Astrocyte of the spinal cord (primary cell): Measurements from ENCODE around the gene ACAD8.

ENCODE experiments used
- DNase-seq: peaks from one replicate; pipeline ENCODE4 v3.0.0; 2011; ENCODE audit warnings: low read depth, low spot score
- H3K4me3 ChIP-seq: 2 replicates; pipeline ENCODE4 v1.5.1; 2011; ENCODE audit warnings: low read depth, mild to moderate bottlenecking, low read length, moderate library complexity
- in situ Hi-C: cut with HindIII; loops from 2 replicates; pipeline ENCODE4 v1.10.0; 2017; ENCODE audit warnings: low sequenced_read_pairs
- TF ChIP-seq, protein P1 (sequence below): IDR thresholded peaks from 2 replicates; pipeline ENCODE4 v1.5.1; 2012; ENCODE audit warnings: low read depth, mild to moderate bottlenecking, low read length, inconsistent platforms

The ACAD8 gene

DNA sequence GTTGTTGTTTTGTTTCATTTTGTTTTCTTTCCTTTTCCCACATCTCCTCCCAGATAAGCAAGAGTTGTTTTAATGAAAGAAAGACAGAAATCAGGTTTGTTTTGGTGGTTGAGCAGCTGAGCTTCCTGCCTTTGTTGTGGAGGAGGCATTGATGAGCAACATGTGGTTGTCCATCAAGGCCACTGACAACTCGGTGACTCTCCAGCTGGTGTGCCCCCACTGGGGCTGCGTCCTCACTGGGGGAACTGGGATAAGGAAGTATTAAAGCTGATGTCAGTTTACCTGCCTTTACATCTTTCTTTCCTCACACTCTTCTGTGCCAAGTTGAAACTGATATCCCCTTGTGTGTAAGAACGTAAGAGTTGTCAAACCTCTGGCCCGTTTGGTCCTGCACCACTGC lies 23.0 kb upstream of the ACAD8 start:
- TF ChIP-seq, protein P1, sequence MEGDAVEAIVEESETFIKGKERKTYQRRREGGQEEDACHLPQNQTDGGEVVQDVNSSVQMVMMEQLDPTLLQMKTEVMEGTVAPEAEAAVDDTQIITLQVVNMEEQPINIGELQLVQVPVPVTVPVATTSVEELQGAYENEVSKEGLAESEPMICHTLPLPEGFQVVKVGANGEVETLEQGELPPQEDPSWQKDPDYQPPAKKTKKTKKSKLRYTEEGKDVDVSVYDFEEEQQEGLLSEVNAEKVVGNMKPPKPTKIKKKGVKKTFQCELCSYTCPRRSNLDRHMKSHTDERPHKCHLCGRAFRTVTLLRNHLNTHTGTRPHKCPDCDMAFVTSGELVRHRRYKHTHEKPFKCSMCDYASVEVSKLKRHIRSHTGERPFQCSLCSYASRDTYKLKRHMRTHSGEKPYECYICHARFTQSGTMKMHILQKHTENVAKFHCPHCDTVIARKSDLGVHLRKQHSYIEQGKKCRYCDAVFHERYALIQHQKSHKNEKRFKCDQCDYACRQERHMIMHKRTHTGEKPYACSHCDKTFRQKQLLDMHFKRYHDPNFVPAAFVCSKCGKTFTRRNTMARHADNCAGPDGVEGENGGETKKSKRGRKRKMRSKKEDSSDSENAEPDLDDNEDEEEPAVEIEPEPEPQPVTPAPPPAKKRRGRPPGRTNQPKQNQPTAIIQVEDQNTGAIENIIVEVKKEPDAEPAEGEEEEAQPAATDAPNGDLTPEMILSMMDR: no peak
- DNase-seq: no peak
- in situ Hi-C loops: no loop called here
- H3K4me3 ChIP-seq: no peak overlapping the region

DNA sequence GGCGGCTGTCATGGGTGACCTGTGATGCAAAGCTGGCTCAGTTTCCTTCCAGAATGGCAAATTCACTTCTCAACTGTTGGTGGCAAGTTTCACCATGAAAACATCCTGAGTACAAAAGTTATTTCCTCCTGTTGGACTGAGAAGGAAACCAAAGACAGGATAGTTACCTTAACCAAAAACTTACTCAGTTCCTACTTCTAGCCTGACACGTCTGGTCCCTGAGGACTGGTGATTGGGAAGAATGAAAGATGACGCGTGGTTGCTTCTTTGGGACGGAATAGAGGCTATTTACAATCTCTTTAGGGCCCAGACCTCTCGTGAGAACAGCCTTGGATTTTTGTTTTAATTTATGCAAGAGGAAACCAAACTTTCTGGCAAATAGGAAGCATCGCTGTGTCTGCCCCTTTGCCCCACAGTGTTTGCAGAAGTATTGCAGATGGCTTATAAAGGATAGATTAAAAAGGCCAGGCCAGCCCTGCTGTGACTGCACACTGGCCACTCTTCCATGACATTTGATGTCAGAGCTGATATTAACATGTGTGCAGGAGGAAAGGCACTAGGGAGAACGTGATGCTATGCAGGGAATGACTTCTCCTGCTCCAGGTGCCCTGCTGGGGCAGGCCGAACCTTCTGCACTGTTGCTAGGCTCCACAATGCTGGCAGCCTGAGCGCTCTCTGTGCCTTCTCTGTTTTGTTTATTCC lies 21.3 kb upstream of the ACAD8 start:
- DNase-seq: no peak
- TF ChIP-seq, protein P1: no peak
- no peak overlapping the region for H3K4me3 ChIP-seq
- in situ Hi-C loops: no loop called here

DNA sequence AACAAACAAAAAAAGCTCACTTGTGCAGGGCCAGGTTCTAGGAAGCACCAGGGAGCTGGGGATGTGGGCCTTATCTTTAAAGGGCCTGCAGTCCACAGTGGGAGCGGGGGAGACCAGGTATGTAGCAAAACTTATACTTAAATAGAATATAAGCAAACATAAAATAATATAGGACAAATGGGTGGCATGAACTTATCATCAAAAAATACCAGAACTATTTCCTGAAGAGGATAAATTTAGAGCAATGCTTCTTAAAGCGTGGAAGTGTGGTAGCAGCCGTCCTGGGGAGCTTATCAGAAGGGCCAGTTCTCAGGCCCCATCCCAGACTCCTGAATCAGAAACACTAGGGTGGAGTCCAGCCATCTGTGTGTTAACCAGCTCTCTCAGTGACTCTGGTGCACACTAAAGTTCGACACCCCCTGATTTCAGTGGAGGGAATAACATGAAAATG lies 19.6 kb upstream of the ACAD8 start:
- H3K4me3 ChIP-seq: no peak overlapping the region
- TF ChIP-seq, protein P1: no peak
- in situ Hi-C loops: no loop called here
- DNase-seq: no peak

DNA sequence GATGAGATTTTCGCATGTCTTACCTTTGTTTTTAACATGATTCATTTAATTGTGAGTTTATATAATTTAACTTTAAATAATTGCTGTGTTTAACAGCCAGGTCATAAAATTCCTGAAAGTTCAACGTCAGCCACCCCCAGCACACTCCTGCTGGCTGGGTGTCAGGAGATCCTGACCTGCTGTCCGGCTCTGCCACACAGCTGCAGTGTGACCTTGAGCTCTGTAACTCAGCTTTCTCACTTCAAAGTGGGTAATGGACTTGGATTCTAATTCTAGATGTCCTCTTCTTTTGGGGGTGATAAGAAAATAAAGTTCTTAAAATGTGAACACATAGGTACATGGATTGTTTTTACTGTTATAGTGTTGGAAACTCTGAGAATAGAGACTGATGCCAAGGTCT lies 18.0 kb upstream of the ACAD8 start:
- H3K4me3 ChIP-seq: no peak overlapping the region
- no peak for DNase-seq
- in situ Hi-C loops: no loop called here
- TF ChIP-seq, protein P1: no peak

DNA sequence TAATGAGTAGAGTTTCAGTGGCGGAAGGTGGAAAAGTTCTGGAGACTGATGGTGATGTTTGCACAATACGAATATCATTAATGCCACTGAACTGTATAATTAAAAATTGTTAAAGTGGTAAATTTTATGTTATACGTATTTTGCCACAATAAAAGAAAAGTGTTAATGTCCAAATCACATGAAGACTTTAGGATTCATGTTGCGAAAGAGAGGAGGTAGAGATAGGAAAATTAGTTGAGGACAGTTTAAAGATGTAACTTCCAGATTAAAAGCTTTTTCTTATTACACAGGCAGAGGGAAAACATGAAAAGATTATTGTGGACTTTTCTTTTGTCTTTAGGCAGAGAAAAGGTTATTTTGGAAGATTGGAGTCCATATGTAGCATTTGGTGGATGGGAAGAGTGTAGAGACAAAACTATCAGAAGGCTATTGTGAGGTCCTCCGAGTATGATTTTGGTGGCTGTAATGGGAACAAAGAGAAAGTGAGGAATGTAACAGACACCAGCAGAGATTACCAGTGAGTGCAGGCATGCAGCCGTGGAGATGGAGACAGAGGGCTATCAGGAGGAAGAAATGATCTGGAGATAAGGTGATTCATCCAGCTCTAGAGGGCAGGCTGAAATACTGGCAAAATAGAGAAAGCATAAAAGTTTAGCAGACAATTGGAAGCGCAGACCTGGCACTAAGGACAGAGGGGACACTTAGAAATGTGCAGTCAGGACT lies 16.4 kb upstream of the ACAD8 start:
- no peak overlapping the region for H3K4me3 ChIP-seq

DNA sequence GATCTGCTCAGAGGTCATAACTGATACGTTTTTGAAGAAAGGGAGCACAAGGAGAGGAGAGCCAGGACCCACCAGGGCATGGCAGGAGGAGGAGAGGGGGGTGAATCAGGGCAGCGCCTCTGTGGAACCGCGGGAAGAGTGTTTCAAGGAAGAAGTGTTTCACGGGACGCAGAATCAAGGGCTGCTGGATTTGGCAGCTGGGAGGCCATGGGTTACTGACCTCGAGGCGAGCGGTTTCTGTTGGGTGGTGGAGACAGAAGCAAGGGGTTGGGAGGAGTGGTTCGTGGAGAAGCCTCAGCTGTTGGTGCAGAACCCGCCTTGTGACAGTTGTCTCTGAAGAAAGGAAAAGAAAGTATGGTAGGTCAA lies 15.8 kb upstream of the ACAD8 start:
- TF ChIP-seq, protein P1: no peak
- in situ Hi-C loops: no loop called here
- no peak for DNase-seq
- H3K4me3 ChIP-seq: no peak overlapping the region

More for the DNA sequence above, 16.4 kb upstream of the ACAD8 start:
- no peak for DNase-seq
- TF ChIP-seq, protein P1: no peak
- in situ Hi-C loops: no loop called here
